ENCODE measurements around the gene RDX. TPM values are rescaled to one million over a fixed set of nuclear protein-coding genes. Genes with fewer than 3 reads are reported as not detected.

The RDX gene
- total RNA-seq = 80.5 and 133 TPM in 2 replicates

DNA sequence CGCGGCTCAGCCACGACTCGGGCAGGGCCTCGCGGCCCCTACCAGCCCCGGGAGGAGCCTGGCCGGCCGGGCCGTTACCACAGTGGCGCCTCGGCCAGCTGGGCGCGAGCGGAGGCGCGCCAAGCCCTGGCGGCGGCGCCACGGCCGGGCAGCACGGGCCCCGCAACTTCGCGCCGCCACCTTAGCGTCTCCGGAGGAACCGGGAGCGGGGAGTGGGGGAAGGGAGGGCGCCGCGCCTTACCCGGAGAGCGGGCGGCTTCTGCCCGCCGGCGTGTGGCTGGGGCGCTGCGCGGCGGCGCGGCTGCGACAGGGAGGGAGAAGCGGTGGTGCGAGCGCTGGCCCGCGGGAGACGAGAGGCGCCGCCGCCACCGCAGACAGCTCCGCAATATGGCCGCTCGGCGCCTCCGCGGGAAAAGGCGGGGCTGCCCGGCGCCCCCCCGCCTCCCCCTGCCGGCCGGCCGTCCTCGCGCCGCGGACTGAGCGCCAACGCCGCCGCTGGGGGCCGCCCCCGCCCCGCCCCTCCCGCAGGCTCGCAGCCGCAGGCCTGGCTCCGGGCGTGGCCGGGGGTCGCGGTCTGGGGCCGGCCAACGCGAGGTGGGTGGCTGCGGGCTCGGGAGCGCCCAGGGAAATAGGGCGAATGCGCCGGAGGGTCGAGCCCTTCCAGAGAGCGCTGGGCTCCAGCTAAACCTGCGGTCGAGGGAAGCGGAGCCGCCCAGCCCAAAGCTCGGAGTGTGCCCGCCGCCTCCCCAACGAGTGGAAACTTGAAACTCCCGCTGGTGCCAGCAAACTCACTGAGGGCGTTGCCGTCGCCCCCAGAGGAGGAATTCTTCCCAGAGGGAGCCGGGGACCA lies at the start of gene RDX:
Gene RDX (minus strand): TSS at position 389 of the 850 bp plus-strand sequence. CDS start 16,922 bp downstream, outside the sequence.

Other genes starting within 250 kb of the RDX start
- 25.3 and 30.4 TPM in 2 replicates for gene ZC3H12C, start 203.2 kb downstream of the RDX start, total RNA-seq
- 7.0 and 9.3 TPM in 2 replicates for gene FDX1, start 133.3 kb upstream of the RDX start, total RNA-seq